Activated T-cell treated with anti-CD3 and anti-CD28 coated beads for 48 hours (primary cell): ENCODE results near the gene OR10AD1.
"Not testable (repeated sequence)": the region's sequence is repeated elsewhere in the genome, so short reads cannot be mapped to it uniquely, and the experiment has no call there.

Experiments used
- DNase-seq: peaks from one replicate; pipeline ENCODE4 v3.0.0-alpha.2; 2020; ENCODE audit warnings: low read depth

The OR10AD1 gene

GRCh38 chr12:48160046-48160445, 43.0 kb downstream of the OR10AD1 start:
- no peak for DNase-seq

- peak; percentile 9 for DNase-seq
Observed at GRCh38 chr12:48157889-48158370, 45.2 kb downstream of the OR10AD1 start.

DNA sequence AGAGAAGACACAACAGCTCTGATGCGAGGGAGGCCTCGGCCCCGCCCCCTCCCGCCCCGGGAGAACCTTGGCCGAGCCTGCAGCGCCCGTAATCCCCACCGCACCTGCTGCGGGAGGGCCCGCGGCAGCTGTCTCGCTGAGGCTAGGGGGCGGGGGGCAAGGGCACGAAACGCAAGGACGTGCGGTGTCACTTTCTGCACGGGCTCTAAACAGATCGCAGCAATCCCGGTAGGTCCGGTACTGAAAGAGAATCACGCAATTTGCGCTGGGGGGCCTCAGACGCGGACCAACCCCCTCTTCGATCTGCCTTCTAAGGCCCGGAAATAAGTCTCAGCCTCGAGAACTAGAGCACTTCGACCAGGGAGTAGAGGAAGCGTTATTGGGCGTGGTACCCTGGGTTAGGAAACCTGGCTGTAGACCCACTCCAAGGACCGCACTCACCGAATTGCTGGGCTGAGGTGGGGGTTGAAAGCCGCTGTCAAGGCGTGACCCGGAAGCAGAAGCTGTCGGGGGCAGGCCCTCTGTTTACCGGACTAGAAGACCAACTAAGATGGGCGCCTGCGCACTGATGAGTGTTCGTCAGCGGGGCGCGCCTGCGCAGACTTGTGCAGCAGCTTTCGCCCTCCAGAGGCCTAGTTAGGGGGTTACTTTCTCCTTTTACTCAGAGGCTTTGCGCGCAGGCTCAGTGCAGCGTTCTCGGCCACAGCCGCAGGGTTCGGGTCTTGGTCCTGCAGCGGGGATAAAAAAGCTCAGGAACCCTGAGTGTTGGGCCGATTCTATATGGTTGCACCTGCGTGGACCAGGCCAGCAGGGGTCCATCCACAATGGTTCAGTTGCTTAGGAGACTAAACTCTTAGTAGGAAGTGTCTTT, 45.8 kb downstream of the OR10AD1 start, which contains the start of gene ASB8:
ASB8 (minus strand) TSS at position 498 of the 871 bp plus-strand sequence. CDS start 4,019 bp downstream, outside the sequence.
- DNase-seq: peak; percentile 97

DNA sequence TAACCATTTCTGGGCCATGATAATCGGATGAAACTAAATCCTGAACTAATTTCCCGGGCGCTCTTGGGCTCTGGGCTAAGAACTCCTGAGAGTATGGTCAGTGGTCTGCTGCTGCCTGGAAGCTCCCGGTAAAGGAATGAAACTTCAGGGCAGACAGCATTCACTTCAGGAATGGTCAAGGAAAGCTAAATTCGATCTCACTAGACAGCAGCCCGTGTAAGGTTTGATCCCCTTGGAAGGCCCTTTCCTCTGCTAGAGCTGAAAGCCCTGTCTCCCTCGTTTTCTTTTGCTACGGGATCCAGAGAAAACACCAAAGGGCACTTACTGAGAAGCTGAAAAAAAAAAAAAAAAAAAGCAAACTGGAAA, 46.5 kb downstream of the OR10AD1 start:
- DNase-seq: no peak

DNA sequence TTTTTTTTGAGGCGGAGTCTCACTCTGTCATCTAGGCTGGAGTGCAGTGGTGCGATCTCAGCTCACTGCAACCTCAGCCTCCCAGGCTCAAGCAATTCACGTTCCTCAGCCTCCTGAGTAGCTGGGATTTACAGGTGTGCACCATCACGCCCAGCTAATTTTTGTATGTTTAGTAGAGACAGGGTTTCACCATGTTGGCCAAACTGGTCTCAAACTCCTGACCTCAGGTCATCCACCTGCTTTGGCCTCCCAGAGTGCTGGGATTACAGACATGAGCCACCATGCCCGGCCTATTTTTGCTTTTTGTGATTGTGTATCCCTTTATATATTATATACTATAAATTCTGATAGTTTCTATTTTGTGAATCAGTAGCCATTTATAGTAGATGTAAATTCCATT, 47.3 kb downstream of the OR10AD1 start:
- not testable (repeated sequence) for DNase-seq
